Sigmoid colon (tissue), 7 donors: ENCODE measurements around the gene TECPR2. TPM values are rescaled to one million over a fixed set of nuclear protein-coding genes. Genes with fewer than 3 reads are reported as not detected.
"Not testable (repeated sequence)": the region's sequence is repeated elsewhere in the genome, so short reads cannot be mapped to it uniquely, and the experiment has no call there.

Experiments used
- DNase-seq: peaks from one replicate; pipeline ENCODE4 v3.0.0-alpha.2; 2019
- H3K27ac ChIP-seq, 4 donors: fragments of 200-600 bp; sonication (generic); one replicate each; pipeline ENCODE4 v1.5.1; 2016 to 2019; ENCODE audit warnings: mild to moderate bottlenecking in 1 of 4
- H3K27me3 ChIP-seq, 3 donors: fragments of 200-600 bp; sonication (generic); one replicate each; pipeline ENCODE4 v1.5.1; 2019; ENCODE audit warnings: mild to moderate bottlenecking in 1 of 3
- H3K36me3 ChIP-seq, 4 donors: fragments of 200-600 bp; sonication (generic); one replicate each; pipeline ENCODE4 v1.5.1; 2016 to 2019
- H3K4me1 ChIP-seq, 4 donors: fragments of 200-600 bp; sonication (generic); one replicate each; pipeline ENCODE4 v1.5.1; 2017 to 2019
- H3K4me3 ChIP-seq, 4 donors: fragments of 200-600 bp; sonication (generic); one replicate each; pipeline ENCODE4 v1.5.1; 2017 to 2019; ENCODE audit warnings: mild to moderate bottlenecking in 2 of 4, moderate library complexity in 1 of 4
- H3K9me3 ChIP-seq, 4 donors: fragments of 200-600 bp in 3 of 4; sonication (generic) in 3 of 4; one replicate each; pipeline versions ENCODE4 v1.5.1 to v1.6.1; 2013 to 2019
- EP300 ChIP-seq, 4 donors: sonication (generic); formaldehyde crosslinking; IDR thresholded peaks; one replicate each; pipeline ENCODE4 v1.6.1; 2017; ENCODE audit warnings: antibody characterized with exemption in 4 of 4
- POLR2A ChIP-seq, 2 donors: fragments of 450-650 bp; IDR thresholded peaks; one replicate each; pipeline ENCODE4 v1.6.1; 2016; ENCODE audit warnings: antibody characterized with exemption in 2 of 2, mild to moderate bottlenecking in 2 of 2, moderate library complexity in 2 of 2
- POLR2AphosphoS5 ChIP-seq, 4 donors: sonication (generic); formaldehyde crosslinking; IDR thresholded peaks; one replicate each; pipeline ENCODE4 v1.6.1; 2017; ENCODE audit warnings: antibody characterized with exemption in 4 of 4
- WGBS, 2 donors: extraction: QIAGEN DNeasy Blood & Tissue Kit; methylation state at CpG; one replicate each; pipeline ENCODE4 v1.1.7; 2013; 5-methylcytosine and 5-hydroxymethylcytosine counted together
- intact Hi-C: fragments of 100-400 bp; cut with DNase I; formaldehyde crosslinking; loops from one replicate; pipeline ENCODE4 v1.15.1; 2023
- polyA plus RNA-seq, 3 donors: library from polyadenylated mRNA; stranded (reverse); fragments of 200-250 nt; gene quantifications; one replicate each; pipeline ENCODE4 v1.2.3, GENCODE V29; 2013
- total RNA-seq, 4 donors: library from RNA; depleted of rRNA; stranded (reverse); fragments of >200 nt; gene quantifications; one replicate each; pipeline ENCODE4 v1.1.0, GENCODE V29; 2016
- TF ChIP-seq, protein P1 (sequence below), 4 experiments: fragments of 450-650 bp in 3 of 4; fragments of 200-600 bp in 1 of 4; IDR thresholded peaks; one replicate each; pipeline ENCODE4 v1.5.1; 2016 to 2019; ENCODE audit warnings: antibody characterized with exemption in 4 of 4, mild to moderate bottlenecking in 3 of 4, moderate library complexity in 2 of 4
- donor health status: healthy with polysubstance abuse.
- donor health status: Bipolar disorder and iron deficiency.
- donor health status: healthy.

TECPR2 gene
- total and polyA plus RNA-seq, 7 donors = 2.1 to 51.0 (median 15.3) TPM

DNA sequence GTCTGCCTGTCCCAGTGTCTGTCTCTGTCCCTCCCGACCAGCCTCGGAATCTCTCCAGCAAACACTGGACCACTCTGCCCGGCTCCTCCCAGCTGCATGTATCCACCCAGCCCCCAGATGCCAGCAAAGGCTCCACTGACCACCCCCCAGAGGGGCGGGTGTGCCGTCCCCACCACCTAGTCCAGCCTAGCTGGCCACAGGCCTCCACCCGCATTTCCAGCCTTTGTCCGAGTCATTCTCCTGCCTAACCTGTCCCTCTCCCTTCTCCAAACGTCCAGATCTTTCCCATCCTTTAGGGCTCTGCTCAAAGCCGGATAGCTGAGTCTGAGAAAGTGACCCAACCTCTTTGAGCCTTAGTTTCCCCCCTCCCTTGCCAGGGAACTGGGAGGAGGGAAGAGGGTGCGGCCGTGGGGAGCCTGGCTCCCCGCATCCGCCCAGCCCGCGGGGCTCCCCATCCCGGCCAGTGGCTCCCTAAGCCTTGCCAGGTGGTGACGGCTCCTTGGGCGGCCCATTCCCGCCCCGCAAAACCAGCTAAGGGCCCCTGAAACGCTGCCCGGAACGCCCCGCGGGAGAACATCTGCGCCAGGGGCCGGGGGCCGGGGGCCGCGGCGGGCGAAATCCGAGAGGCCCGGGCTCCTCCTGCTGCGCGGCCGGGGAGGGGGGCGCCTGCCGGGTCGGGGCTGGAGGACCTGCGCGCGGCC, 181.5 kb downstream of the TECPR2 start:
- no peak for TF ChIP-seq EP300 (IDR thresholded peaks at IDR 0.05)
- no peak for TF ChIP-seq POLR2AphosphoS5 (IDR thresholded peaks at IDR 0.05)
- TF ChIP-seq, protein P1, sequence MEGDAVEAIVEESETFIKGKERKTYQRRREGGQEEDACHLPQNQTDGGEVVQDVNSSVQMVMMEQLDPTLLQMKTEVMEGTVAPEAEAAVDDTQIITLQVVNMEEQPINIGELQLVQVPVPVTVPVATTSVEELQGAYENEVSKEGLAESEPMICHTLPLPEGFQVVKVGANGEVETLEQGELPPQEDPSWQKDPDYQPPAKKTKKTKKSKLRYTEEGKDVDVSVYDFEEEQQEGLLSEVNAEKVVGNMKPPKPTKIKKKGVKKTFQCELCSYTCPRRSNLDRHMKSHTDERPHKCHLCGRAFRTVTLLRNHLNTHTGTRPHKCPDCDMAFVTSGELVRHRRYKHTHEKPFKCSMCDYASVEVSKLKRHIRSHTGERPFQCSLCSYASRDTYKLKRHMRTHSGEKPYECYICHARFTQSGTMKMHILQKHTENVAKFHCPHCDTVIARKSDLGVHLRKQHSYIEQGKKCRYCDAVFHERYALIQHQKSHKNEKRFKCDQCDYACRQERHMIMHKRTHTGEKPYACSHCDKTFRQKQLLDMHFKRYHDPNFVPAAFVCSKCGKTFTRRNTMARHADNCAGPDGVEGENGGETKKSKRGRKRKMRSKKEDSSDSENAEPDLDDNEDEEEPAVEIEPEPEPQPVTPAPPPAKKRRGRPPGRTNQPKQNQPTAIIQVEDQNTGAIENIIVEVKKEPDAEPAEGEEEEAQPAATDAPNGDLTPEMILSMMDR (IDR thresholded peaks at IDR 0.05) = no peak
- TF ChIP-seq POLR2A (IDR thresholded peaks at IDR 0.05) = no peak
- peak overlapping the region in 2 of 4 donors; percentile 12 to 17 for H3K4me3 ChIP-seq
- H3K4me1 ChIP-seq = peaks cover 0 to 24% (median 18%) of the 10 kb centered on the region in 4 donors
- H3K27me3 ChIP-seq = peaks cover 17 to 73% (median 34%) of the 10 kb centered on the region in 3 donors
- H3K36me3 ChIP-seq = no peaks in the 10 kb centered on the region
- no peaks in the 10 kb centered on the region for H3K9me3 ChIP-seq
- no peak for DNase-seq
- intact Hi-C loops = no loop called here
- no peak overlapping the region for H3K27ac ChIP-seq
- 12 to 21% methylated on average over 43 of the region's 43 CpGs for WGBS, 2 donors

GRCh38 chr14:102544747-102545460, 182.2 kb downstream of the TECPR2 start:
- no peak for DNase-seq
- H3K36me3 ChIP-seq = no peaks in the 10 kb centered on the region
- no peak overlapping the region for H3K27ac ChIP-seq
- intact Hi-C loops = no loop called here
- peaks cover 0 to 21% (median 16%) of the 10 kb centered on the region in 4 donors for H3K4me1 ChIP-seq
- 2 to 8% methylated on average over 66 of the region's 66 CpGs for whole genome bisulfite sequencing, 2 donors
- TF ChIP-seq POLR2AphosphoS5 (IDR thresholded peaks at IDR 0.05) (no peak), POLR2A (IDR thresholded peaks at IDR 0.05) (no peak), EP300 (IDR thresholded peaks at IDR 0.05) (no peak)
- TF ChIP-seq, protein P1 (IDR thresholded peaks at IDR 0.05) = no peak
- peaks cover 17 to 66% (median 34%) of the 10 kb centered on the region in 3 donors for H3K27me3 ChIP-seq
- H3K9me3 ChIP-seq = no peaks in the 10 kb centered on the region
- H3K4me3 ChIP-seq = peak overlapping the region in 2 of 4 donors; percentile 12 to 17

DNA sequence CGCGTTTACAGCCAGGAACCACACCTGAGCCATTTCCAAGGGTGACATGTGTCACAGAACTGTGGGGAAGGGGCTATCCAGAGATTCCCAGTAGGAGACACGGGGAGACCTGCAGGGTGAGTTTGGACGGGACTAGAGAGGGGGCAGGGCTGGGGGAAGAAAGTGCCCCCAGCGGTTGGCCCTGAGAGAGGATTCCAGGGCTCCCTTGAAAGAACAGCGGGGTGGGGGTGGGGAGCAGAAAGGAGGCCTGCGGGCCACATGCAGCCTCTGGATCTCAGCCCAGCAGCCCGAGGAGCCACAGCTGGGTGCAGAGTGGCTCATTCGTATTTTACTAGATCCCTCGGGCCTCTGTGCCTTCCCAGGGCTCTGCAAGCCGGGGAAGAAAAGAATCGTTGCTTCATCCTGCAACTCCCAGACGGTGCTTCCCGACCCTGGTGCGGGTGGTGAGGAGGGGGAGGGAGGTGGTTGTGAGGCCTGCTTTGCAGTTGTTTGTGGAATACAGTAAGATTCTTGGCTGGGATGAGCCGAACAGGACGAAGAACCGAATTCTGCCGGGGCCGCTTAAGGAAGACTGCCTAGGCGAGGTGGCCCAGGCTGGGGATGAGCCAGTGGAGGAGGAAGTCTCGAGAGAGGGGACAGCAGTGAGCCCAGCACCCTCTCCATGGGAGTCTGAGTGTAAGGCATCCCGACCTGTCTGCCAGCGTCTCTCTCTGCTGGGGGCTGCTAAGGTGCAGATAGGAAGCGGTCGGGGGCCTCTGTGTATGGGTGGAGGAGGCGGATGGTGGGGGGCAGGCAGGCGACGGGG, 182.9 kb downstream of the TECPR2 start:
- H3K36me3 ChIP-seq = no peaks in the 10 kb centered on the region
- no peak overlapping the region for H3K4me3 ChIP-seq
- WGBS, 2 donors = 57 to 64% methylated on average over 29 of the region's 29 CpGs
- TF ChIP-seq, protein P1 (IDR thresholded peaks at IDR 0.05) = no peak
- TF ChIP-seq POLR2AphosphoS5 (IDR thresholded peaks at IDR 0.05) (no peak), POLR2A (IDR thresholded peaks at IDR 0.05) (no peak), EP300 (IDR thresholded peaks at IDR 0.05) (no peak)
- intact Hi-C loops = no loop called here
- no peak for DNase-seq
- peaks cover 0 to 19% (median 12%) of the 10 kb centered on the region in 4 donors for H3K4me1 ChIP-seq
- no peaks in the 10 kb centered on the region for H3K9me3 ChIP-seq
- no peak overlapping the region for H3K27ac ChIP-seq
- peaks cover 17 to 65% (median 34%) of the 10 kb centered on the region in 3 donors for H3K27me3 ChIP-seq

DNA sequence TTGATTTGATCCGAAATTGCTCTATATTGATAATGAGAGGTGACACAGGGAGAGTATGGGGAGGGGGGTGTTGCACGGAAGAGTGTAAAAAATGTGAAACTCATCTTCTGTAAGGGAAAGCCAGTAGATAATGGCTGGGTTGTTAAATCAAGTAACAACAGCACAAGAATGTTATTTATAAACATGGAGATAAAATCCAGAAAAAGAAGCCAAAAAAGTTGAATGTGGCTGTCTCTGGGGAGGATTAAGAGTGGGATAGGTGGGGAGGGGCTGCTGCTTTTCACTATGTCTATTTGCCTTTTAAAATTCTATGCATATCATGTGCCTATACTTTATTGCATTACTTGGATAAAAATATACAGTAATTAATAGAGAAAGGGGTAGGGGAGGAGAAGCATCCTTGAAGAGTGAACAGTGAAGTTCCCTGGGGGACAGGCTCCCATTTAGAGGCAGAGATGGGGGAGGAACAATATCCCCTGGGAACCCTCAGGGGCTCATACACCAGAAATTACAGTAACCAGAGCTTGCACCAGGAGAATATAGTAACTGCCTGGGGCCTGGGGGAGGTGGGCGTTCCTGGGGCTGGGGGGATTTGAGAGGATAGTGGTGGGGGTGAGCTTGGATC, 186.0 kb downstream of the TECPR2 start:
- Histone ChIP-seq H3K36me3 (no peaks in the 10 kb centered on the region), H3K9me3 (no peaks in the 10 kb centered on the region), H3K27ac (no peak overlapping the region), H3K4me3 (no peak overlapping the region), H3K27me3 (peaks cover 14 to 55% (median 32%) of the 10 kb centered on the region in 3 donors), H3K4me1 (peaks cover 0 to 19% (median 12%) of the 10 kb centered on the region in 4 donors)
- no peak for DNase-seq
- intact Hi-C loops = no loop called here
- 71 to 74% methylated on average over 3 of the region's 3 CpGs for WGBS, 2 donors
- no peak for TF ChIP-seq POLR2A (IDR thresholded peaks at IDR 0.05)
- TF ChIP-seq POLR2AphosphoS5 (IDR thresholded peaks at IDR 0.05) = no peak
- no peak for TF ChIP-seq EP300 (IDR thresholded peaks at IDR 0.05)
- TF ChIP-seq, protein P1 (IDR thresholded peaks at IDR 0.05) = no peak

DNA sequence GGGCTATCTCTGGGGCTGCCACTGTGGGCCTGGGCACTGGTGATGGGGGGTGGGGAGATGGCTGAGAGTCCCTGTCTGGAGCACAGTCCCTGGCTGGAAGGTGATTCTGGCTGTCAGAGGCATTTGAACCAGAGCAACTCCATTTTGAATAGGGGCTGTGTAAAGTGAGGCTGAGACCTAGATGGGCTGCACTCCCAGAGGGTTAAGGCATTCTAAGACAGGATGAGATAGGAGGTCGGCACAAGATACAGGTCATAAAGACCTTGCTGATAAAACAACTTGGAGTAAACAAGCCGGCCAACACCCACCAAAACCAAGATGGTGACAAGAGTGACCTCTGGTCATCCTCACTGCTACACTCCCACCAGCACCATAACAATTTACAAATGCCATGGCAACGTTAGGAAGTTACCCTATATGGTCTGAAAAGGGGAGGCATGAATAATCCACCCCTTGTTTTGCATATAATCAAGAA, 188.2 kb downstream of the TECPR2 start:
- H3K36me3 ChIP-seq, H3K27ac ChIP-seq, H3K4me1 ChIP-seq, H3K9me3 ChIP-seq, intact Hi-C loops, DNase-seq, H3K4me3 ChIP-seq: not testable (repeated sequence)
- 40 to 66% methylated on average over 3 of the region's 3 CpGs for WGBS, 2 donors
- H3K27me3 ChIP-seq = peaks cover 3 to 33% (median 10%) of the 10 kb centered on the region in 3 donors
